ENCODE data around the gene SGPL1. TPM values are rescaled to one million over a fixed set of nuclear protein-coding genes. Genes with fewer than 3 reads are reported as not detected.
"Not testable (repeated sequence)": the region's sequence is repeated elsewhere in the genome, so short reads cannot be mapped to it uniquely, and the experiment has no call there.

SGPL1 gene, protein sequence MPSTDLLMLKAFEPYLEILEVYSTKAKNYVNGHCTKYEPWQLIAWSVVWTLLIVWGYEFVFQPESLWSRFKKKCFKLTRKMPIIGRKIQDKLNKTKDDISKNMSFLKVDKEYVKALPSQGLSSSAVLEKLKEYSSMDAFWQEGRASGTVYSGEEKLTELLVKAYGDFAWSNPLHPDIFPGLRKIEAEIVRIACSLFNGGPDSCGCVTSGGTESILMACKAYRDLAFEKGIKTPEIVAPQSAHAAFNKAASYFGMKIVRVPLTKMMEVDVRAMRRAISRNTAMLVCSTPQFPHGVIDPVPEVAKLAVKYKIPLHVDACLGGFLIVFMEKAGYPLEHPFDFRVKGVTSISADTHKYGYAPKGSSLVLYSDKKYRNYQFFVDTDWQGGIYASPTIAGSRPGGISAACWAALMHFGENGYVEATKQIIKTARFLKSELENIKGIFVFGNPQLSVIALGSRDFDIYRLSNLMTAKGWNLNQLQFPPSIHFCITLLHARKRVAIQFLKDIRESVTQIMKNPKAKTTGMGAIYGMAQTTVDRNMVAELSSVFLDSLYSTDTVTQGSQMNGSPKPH
- 10.4 TPM for polyA plus RNA-seq (2013)

DNA sequence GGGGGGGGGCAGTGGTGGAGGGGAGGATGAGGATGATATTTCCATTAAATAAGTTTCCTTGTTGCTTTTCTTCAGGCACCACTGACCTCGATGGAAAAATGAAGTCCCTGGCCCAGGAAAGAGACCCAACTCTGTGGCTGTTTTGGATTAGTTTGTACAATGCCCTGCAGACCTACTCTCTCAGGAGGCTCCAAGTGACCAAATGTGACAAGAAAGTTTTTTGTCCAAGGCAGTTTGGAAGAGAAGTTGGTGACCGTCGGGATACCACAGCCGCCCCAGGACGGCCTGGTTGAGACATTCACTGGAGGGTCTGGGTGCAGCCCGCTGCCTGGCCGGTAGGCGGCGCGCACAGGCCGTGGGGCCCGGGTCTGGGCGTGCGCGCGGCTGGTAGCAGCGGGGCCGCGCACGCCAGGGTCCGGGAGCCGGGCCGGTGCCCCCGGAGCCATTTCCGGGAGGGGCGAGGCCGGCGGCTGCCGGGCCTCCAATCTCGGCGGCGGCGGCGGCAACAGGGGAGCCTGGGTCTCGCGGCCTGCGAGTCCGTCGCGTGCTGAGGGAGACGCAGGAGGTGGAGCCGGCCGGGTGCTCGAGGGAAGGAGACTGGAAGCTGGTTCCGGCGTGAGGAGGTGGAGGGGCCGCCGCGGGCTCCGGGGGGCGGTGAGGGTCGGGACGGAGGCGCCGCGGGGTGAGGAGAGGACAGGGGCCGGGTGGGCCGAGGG, at the start of gene SGPL1:
SGPL1 (plus strand) TSS at position 445 of the 716 bp plus-strand sequence. CDS start 906 bp downstream, outside the sequence.
- CTCF ChIA-PET = interaction anchor here (1.2 to 2.6 kb wide), 9 partner anchors 9 to 71 kb away, joined by 3 to 10 read pairs (median 4); no protein-coding TSS in a partner anchor
- 2% methylated on average over 41 of the region's 58 CpGs for WGBS (ENCODE audit: insufficient coverage)

DNA sequence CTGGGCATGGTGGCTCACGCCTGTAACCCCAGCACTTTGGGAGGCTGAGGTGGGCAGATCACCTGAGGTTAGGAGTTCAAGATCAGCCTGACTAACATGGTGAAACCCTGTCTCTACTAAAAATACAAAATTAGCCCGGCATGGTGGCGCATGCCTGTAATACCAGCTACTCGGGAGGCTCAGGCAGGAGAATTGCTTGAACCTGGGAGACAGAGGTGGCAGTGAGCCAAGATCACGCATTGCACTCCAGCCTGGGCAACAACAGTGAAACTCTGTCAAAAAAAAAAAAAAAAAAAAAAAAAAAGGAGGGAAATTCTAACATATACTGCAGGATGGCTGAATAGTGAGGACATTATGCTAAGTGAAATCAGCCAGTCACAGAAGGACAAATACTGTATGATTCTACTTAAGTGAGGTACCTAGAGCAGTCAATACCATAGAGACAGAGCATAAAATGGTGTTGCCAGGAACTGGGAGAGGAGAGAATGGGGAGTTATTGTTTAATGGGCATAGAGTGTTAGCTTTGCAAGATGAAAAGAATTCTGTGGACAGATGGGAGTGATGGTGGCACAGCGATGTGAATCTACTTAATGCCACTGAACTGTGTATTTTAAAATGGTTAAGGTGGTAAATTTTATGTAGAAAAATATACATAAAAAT, 47.6 kb upstream of the SGPL1 start:
- H3K4me1 ChIP-seq (ENCODE audit: control extremely low read depth in 1 of 4, control insufficient read depth in 4 of 4, insufficient read depth in 4 of 4, low read length in 3 of 4); DNase-seq; H3K4me3 ChIP-seq (ENCODE audit: control insufficient read depth in 1 of 7, extremely low read depth in 1 of 7, insufficient read depth in 4 of 7, low read depth in 2 of 7, low read length in 6 of 7); H3K27ac ChIP-seq (ENCODE audit: insufficient read depth in 1 of 2, low read depth in 1 of 2, low read length in 2 of 2, poor library complexity in 1 of 2, severe bottlenecking in 2 of 2); H3K27me3 ChIP-seq (replicated peaks in 2 of 5; ENCODE audit: control insufficient read depth in 4 of 5, insufficient read depth in 5 of 5, low read length in 4 of 5); H3K36me3 ChIP-seq (ENCODE audit: control insufficient read depth in 4 of 4, insufficient read depth in 4 of 4, low read length in 3 of 4): not testable (repeated sequence)
- ChIA-PET POLR2A (interaction anchor here (0.6 kb wide), 1 partner anchor 988 kb away, joined by 4 read pairs; no protein-coding TSS in a partner anchor), CTCF (interaction anchor here (1.0 kb wide), 1 partner anchor 14 kb away, joined by 3 read pairs; no protein-coding TSS in a partner anchor)
- peaks cover 0 to 11% (median 6%) of the 10 kb centered on the region in 5 experiments for H3K9me3 ChIP-seq (ENCODE audit: control extremely low read depth in 1 of 5, control insufficient read depth in 4 of 5, insufficient read depth in 2 of 5, low read depth in 1 of 5, low read length in 4 of 5)
- WGBS (ENCODE audit: insufficient coverage) = 100% methylated on average over 1 of the region's 6 CpGs

More for the DNA sequence above, at the start of gene SGPL1:
- peak; percentile 66 to 82 (median 77) for DNase-seq
- POLR2A ChIA-PET = no interaction called here
- Histone ChIP-seq H3K36me3 (ENCODE audit: control insufficient read depth in 4 of 4, insufficient read depth in 4 of 4, low read length in 3 of 4) (peaks cover 3 to 16% (median 7%) of the 10 kb centered on the region in 4 experiments), H3K4me3 (ENCODE audit: control insufficient read depth in 1 of 7, extremely low read depth in 1 of 7, insufficient read depth in 4 of 7, low read depth in 2 of 7, low read length in 6 of 7) (peak within 1 kb of the TSS; percentile 63 to 92 (median 82)), H3K27ac (ENCODE audit: insufficient read depth in 1 of 2, low read depth in 1 of 2, low read length in 2 of 2, poor library complexity in 1 of 2, severe bottlenecking in 2 of 2) (peak within 1 kb of the TSS in 1 of 2 experiments; percentile 56), H3K4me1 (ENCODE audit: control extremely low read depth in 1 of 4, control insufficient read depth in 4 of 4, insufficient read depth in 4 of 4, low read length in 3 of 4) (peaks cover 0 to 13% (median 3%) of the 10 kb centered on the region in 4 experiments), H3K9me3 (ENCODE audit: control extremely low read depth in 1 of 5, control insufficient read depth in 4 of 5, insufficient read depth in 2 of 5, low read depth in 1 of 5, low read length in 4 of 5) (no peaks in the 10 kb centered on the region), H3K27me3 (replicated peaks in 2 of 5; ENCODE audit: control insufficient read depth in 4 of 5, insufficient read depth in 5 of 5, low read length in 4 of 5) (no peaks in the 10 kb centered on the region)

DNA sequence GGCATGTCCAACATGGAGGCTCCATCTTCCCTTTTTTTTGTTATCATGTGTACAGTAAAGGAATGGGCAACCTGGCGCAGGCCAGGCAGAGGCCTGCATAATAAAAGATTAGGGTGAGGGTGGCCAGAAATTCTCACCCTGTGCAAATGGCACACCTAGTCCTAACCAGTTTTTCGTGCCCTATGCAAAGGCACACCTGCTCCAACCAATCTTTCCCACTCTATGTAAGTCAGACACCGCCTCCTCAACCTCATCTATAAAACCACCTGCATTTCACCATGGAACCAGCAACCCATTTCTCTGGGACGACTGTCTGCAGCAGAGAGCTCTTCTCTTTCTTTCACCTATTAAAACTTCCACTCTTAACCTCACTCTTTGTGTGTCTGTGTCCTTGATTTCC, 46.6 kb upstream of the SGPL1 start:
- no peak for DNase-seq
- no peaks in the 10 kb centered on the region for H3K4me1 ChIP-seq (ENCODE audit: control extremely low read depth in 1 of 4, control insufficient read depth in 4 of 4, insufficient read depth in 4 of 4, low read length in 3 of 4)
- 97% methylated on average over 3 of the region's 4 CpGs for WGBS (ENCODE audit: insufficient coverage)
- H3K9me3 ChIP-seq (ENCODE audit: control extremely low read depth in 1 of 5, control insufficient read depth in 4 of 5, insufficient read depth in 2 of 5, low read depth in 1 of 5, low read length in 4 of 5) = peaks cover 0 to 11% (median 6%) of the 10 kb centered on the region in 5 experiments
- H3K4me3 ChIP-seq (ENCODE audit: control insufficient read depth in 1 of 7, extremely low read depth in 1 of 7, insufficient read depth in 4 of 7, low read depth in 2 of 7, low read length in 6 of 7) = no peak overlapping the region
- no peaks in the 10 kb centered on the region for H3K27me3 ChIP-seq (replicated peaks in 2 of 5; ENCODE audit: control insufficient read depth in 4 of 5, insufficient read depth in 5 of 5, low read length in 4 of 5)
- H3K27ac ChIP-seq (ENCODE audit: insufficient read depth in 1 of 2, low read depth in 1 of 2, low read length in 2 of 2, poor library complexity in 1 of 2, severe bottlenecking in 2 of 2) = no peak overlapping the region
- H3K36me3 ChIP-seq (ENCODE audit: control insufficient read depth in 4 of 4, insufficient read depth in 4 of 4, low read length in 3 of 4) = no peaks in the 10 kb centered on the region
- POLR2A ChIA-PET = no interaction called here
- CTCF ChIA-PET = interaction anchor here (1.0 kb wide), 1 partner anchor 13 kb away, joined by 3 read pairs; no protein-coding TSS in a partner anchor

DNA sequence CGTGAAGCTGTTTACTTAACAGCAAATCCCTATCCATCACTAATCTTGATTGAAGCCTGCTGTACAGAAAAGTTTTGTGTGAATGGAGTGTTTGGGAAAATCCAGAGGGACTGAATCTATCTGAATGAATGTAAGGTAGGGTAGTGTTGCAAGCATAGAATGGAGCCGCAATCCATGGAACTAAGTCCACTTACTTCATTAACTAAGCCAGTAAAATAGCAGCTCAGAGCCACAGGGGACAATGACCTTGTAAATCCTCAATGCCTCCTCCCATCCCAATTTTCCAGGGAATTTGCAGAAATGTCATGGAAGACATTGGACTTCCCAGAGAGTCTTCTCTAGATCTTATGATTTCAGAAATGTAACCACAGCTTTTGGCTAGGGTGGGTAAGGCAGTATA, 45.7 kb upstream of the SGPL1 start:
- no peak overlapping the region for H3K4me3 ChIP-seq (ENCODE audit: control insufficient read depth in 1 of 7, extremely low read depth in 1 of 7, insufficient read depth in 4 of 7, low read depth in 2 of 7, low read length in 6 of 7)
- peaks cover 0 to 11% (median 6%) of the 10 kb centered on the region in 5 experiments for H3K9me3 ChIP-seq (ENCODE audit: control extremely low read depth in 1 of 5, control insufficient read depth in 4 of 5, insufficient read depth in 2 of 5, low read depth in 1 of 5, low read length in 4 of 5)
- POLR2A ChIA-PET = no interaction called here
- DNase-seq = no peak
- H3K27me3 ChIP-seq (replicated peaks in 2 of 5; ENCODE audit: control insufficient read depth in 4 of 5, insufficient read depth in 5 of 5, low read length in 4 of 5) = no peaks in the 10 kb centered on the region
- 100% methylated on average over 1 of the region's 2 CpGs for WGBS (ENCODE audit: insufficient coverage)
- CTCF ChIA-PET = interaction anchor here (1.5 kb wide), 1 partner anchor 221 kb away, joined by 3 read pairs; no protein-coding TSS in a partner anchor
- H3K27ac ChIP-seq (ENCODE audit: insufficient read depth in 1 of 2, low read depth in 1 of 2, low read length in 2 of 2, poor library complexity in 1 of 2, severe bottlenecking in 2 of 2) = no peak overlapping the region
- H3K4me1 ChIP-seq (ENCODE audit: control extremely low read depth in 1 of 4, control insufficient read depth in 4 of 4, insufficient read depth in 4 of 4, low read length in 3 of 4) = no peaks in the 10 kb centered on the region
- no peaks in the 10 kb centered on the region for H3K36me3 ChIP-seq (ENCODE audit: control insufficient read depth in 4 of 4, insufficient read depth in 4 of 4, low read length in 3 of 4)

DNA sequence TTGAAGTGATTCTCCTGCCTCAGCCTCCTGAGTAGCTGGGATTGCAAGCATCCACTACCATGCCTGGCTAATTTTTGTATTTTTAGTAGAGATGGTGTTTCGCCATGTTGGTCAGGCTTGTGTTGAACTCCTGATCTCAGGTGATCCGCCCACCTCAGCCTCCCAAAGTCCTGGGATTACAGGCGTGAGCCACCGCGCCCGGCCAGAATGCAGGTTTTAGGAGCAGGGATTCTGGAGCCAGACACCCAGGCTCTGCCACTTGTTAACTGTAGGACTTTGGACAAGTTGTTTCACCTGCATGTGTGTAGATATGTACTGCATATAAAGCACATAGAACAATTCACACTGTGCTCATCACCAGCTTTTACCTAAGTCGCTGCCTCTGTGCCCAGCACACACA, 45.2 kb upstream of the SGPL1 start:
- WGBS (ENCODE audit: insufficient coverage) = 97% methylated on average over 4 of the region's 7 CpGs
- not testable (repeated sequence) for DNase-seq

DNA sequence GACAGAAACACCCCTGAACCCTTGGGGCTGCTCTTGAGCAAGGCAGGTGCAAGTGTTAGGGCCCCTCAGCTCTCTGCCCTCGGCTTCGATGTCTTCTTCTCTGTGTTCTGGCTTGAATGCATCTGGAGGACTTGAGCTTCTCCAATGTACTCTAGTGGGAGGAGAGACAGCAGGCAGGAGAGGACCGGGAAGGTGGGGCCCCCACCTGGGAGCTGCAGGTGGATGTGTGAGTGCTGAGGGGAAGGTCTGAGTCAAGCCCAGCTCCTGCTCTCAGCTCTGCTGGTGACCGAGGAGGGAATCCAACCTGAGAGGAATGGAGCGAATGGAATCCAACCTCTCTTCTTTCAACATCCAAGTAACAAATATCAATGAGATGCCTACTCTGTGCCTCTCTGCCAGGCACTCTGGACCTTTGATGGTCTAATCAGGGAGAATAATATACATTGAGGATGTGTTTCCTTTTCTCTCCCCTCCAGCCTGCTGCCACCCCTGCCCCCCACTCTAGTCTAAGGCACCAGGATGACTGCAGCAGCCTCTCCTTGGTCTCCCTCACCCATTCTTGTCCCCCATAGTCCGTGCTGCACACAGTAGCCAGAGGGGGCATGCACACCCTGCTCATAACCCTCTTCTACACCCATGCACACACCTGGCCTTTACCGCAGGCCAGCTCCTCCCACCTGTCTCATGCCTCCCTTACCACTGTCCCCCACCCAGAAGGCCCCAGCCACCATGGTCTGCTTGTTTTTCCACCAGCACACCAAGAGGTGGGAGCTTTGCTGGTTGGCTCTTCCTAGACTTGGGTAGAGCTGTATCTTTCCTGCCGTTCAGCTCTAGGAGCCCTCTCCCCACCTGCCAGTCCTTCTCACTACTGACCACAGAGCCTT, 44.2 kb upstream of the SGPL1 start:
- Histone ChIP-seq H3K9me3 (ENCODE audit: control extremely low read depth in 1 of 5, control insufficient read depth in 4 of 5, insufficient read depth in 2 of 5, low read depth in 1 of 5, low read length in 4 of 5) (peaks cover 0 to under 1% (median 0%) of the 10 kb centered on the region in 5 experiments), H3K4me3 (ENCODE audit: control insufficient read depth in 1 of 7, extremely low read depth in 1 of 7, insufficient read depth in 4 of 7, low read depth in 2 of 7, low read length in 6 of 7) (no peak overlapping the region), H3K27me3 (replicated peaks in 2 of 5; ENCODE audit: control insufficient read depth in 4 of 5, insufficient read depth in 5 of 5, low read length in 4 of 5) (no peaks in the 10 kb centered on the region), H3K4me1 (ENCODE audit: control extremely low read depth in 1 of 4, control insufficient read depth in 4 of 4, insufficient read depth in 4 of 4, low read length in 3 of 4) (no peaks in the 10 kb centered on the region), H3K36me3 (ENCODE audit: control insufficient read depth in 4 of 4, insufficient read depth in 4 of 4, low read length in 3 of 4) (no peaks in the 10 kb centered on the region), H3K27ac (ENCODE audit: insufficient read depth in 1 of 2, low read depth in 1 of 2, low read length in 2 of 2, poor library complexity in 1 of 2, severe bottlenecking in 2 of 2) (no peak overlapping the region)
- ChIA-PET CTCF (interaction anchor here (1.1 to 1.5 kb wide), 2 partner anchors 21 to 222 kb away, joined by 3 read pairs; no protein-coding TSS in a partner anchor), POLR2A (no interaction called here)
- 96% methylated on average over 3 of the region's 8 CpGs for WGBS (ENCODE audit: insufficient coverage)
- DNase-seq = no peak

More for the DNA sequence above, 45.2 kb upstream of the SGPL1 start:
- H3K27me3 ChIP-seq (replicated peaks in 2 of 5; ENCODE audit: control insufficient read depth in 4 of 5, insufficient read depth in 5 of 5, low read length in 4 of 5); H3K4me3 ChIP-seq (ENCODE audit: control insufficient read depth in 1 of 7, extremely low read depth in 1 of 7, insufficient read depth in 4 of 7, low read depth in 2 of 7, low read length in 6 of 7); H3K27ac ChIP-seq (ENCODE audit: insufficient read depth in 1 of 2, low read depth in 1 of 2, low read length in 2 of 2, poor library complexity in 1 of 2, severe bottlenecking in 2 of 2); H3K36me3 ChIP-seq (ENCODE audit: control insufficient read depth in 4 of 4, insufficient read depth in 4 of 4, low read length in 3 of 4); H3K4me1 ChIP-seq (ENCODE audit: control extremely low read depth in 1 of 4, control insufficient read depth in 4 of 4, insufficient read depth in 4 of 4, low read length in 3 of 4); POLR2A ChIA-PET: not testable (repeated sequence)
- peaks cover 0 to 10% (median 6%) of the 10 kb centered on the region in 5 experiments for H3K9me3 ChIP-seq (ENCODE audit: control extremely low read depth in 1 of 5, control insufficient read depth in 4 of 5, insufficient read depth in 2 of 5, low read depth in 1 of 5, low read length in 4 of 5)
- CTCF ChIA-PET = interaction anchor here (1.1 to 1.5 kb wide), 2 partner anchors 20 to 221 kb away, joined by 3 read pairs; no protein-coding TSS in a partner anchor

Data from common myeloid progenitor, CD34-positive (primary cell).